GM18511 (cell line): Measurements from ENCODE around the gene PTAR1.

ENCODE experiments used
- ATAC-seq: cut with Tn5 transposase; IDR thresholded peaks from one replicate; pipeline ENCODE4 v1.9.1; 2021; ENCODE audit warnings: mild to moderate bottlenecking, moderate library complexity; ENCODE audit not compliant: unreplicated experiment

Gene PTAR1

GRCh38 chr9:69674716-69675438 lies 84.9 kb downstream of the PTAR1 start:
- ATAC-seq: no peak

GRCh38 chr9:69674112-69674685 lies 85.6 kb downstream of the PTAR1 start:
- no peak for ATAC-seq

GRCh38 chr9:69673311-69673640 lies 86.5 kb downstream of the PTAR1 start:
- no peak for ATAC-seq

GRCh38 chr9:69672596-69673310 lies 87.1 kb downstream of the PTAR1 start:
- ATAC-seq: peak; percentile 96

GRCh38 chr9:69671879-69672595 lies 87.8 kb downstream of the PTAR1 start, which contains the start of gene APBA1:
APBA1 (minus strand) TSS chr9:69672371.
- ATAC-seq: peak; percentile 56

- no peak for ATAC-seq
Observed at GRCh38 chr9:69671311-69671878, 88.4 kb downstream of the PTAR1 start.

GRCh38 chr9:69667306-69667705 lies 92.5 kb downstream of the PTAR1 start:
- ATAC-seq: no peak

- ATAC-seq: no peak
Observed at GRCh38 chr9:69660304-69660703, 99.5 kb downstream of the PTAR1 start.
